ENCODE results near the gene MYL3.

The MYL3 gene

DNA sequence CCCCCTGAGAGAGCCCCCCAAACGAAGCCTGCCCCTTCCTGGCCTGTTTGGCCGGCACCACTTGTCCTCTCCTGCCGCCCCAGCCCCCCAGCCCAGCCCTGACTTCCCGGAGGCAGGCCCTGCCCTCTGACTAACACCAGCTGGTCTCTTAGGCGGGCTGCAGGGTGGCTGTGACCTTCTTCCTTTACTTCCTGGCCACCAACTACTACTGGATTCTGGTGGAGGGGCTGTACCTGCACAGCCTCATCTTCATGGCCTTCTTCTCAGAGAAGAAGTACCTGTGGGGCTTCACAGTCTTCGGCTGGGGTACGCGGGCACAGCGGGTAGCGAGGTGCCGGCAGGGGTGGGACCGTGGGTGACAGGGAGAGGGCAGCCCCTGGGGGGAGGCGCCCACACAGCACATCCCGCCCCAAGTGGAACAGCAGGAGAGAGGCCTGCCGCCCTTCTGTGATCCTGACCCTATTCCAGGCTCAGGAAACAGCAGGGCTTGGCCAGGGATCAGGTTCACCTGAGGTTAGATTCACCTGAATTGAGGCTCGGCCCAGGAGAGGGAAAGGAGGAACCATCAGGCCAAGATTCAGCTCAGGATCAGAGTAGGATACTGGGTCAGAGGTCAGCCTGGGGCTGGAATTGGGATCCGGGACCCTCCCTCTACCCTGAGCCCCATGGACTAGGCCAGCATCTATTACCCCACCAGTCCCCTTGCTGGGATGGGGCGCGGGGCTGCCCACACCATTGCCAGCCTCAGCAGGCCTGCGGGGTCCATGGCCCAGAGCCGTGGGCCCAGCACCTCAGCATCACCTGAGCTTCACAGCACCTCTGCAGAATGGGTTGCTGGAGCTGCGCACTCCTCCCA is 36.1 kb upstream of the MYL3 start:
- DNase-seq, result no peak

DNA sequence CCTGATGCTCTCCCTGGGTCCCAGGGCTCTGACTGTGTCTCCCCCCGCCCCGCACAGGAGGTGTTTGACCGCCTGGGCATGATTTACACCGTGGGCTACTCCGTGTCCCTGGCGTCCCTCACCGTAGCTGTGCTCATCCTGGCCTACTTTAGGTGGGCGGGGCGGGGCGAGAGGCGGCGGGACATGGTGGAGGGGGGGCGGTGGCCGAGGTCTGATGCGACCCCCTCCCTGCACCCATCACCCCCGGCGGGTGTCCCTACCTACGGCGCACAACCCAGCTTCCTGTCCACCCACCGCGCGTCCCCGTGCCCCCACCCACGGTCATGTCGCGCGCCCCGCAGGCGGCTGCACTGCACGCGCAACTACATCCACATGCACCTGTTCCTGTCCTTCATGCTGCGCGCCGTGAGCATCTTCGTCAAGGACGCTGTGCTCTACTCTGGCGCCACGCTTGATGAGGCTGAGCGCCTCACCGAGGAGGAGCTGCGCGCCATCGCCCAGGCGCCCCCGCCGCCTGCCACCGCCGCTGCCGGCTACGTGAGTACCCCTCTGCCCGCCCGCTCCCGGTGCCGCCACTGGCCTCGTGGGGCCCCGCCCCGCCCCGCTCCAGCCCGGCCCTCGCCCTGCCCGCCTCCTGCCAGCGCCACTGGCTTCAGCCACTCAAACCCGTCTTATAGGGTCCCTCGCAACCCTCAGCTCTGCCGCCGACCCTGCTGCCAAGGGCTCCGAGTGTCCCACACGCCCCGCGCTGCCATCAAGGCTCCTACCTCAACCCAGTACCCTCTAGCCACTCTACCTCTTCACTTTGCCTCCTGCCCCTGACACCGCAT is 35.3 kb upstream of the MYL3 start:
- no peak for DNase-seq

DNA sequence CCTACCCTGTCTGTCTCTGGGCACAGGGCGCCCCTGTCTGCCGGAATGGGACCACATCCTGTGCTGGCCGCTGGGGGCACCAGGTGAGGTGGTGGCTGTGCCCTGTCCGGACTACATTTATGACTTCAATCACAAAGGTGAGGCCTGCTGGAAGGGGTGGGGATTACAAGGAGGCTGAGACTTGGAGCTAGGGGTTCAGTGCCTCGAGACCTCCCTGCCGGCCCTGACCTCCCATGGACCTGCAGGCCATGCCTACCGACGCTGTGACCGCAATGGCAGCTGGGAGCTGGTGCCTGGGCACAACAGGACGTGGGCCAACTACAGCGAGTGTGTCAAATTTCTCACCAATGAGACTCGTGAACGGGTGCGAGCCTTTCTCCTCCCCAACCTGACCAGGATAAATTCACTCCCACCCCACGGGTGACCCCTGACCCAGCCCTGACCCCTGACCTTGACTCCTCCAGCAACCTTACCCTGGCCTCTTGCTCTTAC is 34.6 kb upstream of the MYL3 start:
- DNase-seq, result no peak

DNA sequence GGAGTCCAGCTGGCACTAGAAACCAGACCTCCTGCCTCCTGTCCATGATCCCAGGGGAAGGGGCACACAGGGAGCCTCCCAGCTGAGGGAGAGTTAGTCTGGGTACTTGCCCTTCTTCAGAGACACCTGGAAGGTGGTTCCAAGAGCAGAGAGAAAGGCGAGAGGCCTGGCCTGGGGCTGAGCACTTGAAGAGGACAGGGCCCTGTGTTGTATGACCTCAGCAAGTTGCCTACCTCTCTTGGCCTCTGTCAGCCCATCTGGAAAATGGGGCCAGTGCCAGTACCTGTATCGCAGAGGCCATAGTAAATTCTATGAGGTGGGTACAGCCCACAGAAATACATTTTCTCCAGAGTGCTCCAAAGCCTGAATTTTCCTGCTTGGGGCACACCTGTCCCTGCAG is 33.8 kb upstream of the MYL3 start:
- no peak for DNase-seq

DNA sequence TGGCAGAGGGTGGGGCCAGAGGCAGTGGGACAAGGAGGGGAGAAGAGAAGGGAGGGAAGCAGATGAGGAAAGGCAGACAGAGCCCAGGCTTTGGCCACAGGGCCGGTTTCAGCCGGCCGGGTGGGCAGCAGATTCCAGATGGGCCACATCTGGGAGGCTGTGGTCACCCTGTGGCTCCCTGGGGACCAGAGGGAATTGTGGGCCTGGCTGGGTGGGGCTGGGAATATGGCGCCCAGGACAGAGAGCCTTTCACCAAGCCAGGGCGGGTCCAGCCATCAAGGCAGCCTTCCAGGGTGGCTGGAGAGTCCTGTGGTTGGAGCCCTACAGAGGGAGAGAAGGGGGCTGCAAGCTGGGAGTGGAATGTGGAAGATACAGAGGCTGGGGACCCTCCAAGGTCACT is 33.1 kb upstream of the MYL3 start:
- DNase-seq, result no peak

DNA sequence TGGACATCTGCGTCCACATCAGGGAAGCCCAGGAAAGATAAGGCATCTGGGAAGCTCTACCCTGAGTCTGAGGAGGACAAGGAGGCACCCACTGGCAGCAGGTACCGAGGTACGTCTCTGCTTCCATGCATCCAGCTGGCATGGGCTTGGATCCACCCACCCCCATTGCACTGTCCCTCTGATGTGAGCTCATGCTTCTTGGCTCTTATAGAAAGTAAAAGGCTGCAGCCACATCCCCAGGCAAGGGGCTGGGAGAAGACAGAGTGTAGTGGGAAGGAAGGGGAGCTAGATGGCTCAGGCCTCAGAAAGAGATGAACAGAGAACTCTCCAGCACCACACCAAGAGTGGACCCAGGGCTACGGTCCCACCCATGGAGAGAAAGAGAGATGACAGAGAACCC is 32.5 kb upstream of the MYL3 start:
- no peak for DNase-seq

DNA sequence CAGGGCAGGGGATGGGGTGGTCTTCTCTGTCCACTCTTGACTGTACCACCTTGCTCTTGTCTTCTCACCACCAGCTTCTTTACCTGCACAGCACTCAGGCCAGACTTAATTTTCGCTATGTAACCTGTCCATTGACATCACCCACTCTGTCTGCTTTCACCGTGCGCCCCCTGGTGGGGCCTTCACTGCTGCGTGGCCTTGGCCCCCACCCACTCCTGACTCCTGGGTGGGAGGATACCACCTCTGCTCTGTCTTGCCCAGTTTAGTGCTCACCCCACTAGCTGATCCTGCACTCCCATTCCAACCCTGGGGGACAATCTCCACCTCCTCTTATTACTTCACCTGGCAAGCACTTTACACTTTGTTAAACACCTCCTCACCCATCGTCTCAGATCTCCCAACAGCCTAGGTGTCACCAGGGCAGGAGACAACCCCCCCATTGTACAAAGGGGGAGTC is 32.0 kb upstream of the MYL3 start:
- peak; percentile 77 for DNase-seq

DNA sequence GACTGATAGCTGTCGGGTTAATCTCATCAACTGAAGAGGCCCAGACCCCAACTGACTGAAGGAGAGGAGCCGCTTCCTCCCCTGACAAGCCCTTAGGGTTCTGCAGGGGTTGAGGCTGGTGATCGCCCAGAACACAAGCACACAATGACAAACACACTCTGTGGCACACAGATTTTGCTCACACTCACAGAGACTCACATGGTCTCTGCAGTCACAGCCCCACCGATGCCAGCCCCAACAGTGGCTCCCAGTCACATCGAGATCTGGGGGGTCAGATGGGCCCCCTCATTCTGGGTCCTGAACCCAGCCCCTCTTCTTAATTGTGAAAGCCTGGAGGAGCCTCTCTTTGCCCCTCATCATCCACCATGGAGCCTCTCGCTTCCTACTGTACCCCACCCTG is 31.0 kb upstream of the MYL3 start:
- DNase-seq, result no peak

DNA sequence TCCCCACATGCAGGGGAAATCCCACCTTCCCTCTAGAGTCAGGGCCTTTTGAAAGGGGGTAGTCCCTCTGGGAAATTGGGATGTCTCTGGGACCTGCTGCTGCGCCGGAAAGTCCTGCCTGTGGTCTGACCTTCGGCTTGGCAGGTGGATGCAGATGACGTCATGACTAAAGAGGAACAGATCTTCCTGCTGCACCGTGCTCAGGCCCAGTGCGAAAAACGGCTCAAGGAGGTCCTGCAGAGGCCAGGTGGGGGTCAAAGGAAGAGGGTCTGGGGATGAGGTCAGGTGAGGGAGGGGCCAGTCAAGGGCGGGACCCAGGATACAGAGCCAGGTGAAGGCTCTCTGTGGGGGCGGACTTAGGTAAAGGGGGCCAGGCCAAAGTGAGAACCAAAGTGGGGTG is 30.5 kb upstream of the MYL3 start:
- no peak for DNase-seq

DNA sequence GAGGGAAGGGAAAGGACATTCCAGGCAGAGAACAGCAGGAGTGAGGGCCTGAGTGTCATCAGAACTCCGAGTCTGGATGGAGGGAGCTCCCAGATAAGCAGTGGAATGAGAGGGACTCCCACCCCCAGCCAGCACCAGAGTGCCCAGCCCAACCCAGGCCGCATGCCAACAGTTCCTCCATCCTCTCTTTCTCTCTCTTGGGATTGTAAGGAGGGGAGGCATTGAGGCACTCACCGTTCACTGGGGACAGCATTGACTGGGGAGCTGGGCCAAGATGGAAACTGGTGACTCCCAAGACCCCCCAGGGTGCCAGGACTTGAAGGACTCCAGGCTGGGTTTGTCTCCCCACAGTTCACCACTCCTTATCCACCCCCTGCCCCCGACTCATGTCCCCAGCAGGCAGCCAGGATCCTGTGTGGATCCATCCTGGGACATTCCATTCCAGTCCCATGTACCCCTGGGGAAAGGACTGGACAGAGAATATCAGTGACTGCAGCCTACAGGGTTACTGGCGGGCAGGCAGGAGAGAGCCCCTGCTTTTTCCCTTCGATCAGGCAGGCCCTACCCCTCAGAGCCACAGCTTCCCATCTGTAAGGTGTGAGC is 30.0 kb upstream of the MYL3 start:
- no peak for DNase-seq

DNA sequence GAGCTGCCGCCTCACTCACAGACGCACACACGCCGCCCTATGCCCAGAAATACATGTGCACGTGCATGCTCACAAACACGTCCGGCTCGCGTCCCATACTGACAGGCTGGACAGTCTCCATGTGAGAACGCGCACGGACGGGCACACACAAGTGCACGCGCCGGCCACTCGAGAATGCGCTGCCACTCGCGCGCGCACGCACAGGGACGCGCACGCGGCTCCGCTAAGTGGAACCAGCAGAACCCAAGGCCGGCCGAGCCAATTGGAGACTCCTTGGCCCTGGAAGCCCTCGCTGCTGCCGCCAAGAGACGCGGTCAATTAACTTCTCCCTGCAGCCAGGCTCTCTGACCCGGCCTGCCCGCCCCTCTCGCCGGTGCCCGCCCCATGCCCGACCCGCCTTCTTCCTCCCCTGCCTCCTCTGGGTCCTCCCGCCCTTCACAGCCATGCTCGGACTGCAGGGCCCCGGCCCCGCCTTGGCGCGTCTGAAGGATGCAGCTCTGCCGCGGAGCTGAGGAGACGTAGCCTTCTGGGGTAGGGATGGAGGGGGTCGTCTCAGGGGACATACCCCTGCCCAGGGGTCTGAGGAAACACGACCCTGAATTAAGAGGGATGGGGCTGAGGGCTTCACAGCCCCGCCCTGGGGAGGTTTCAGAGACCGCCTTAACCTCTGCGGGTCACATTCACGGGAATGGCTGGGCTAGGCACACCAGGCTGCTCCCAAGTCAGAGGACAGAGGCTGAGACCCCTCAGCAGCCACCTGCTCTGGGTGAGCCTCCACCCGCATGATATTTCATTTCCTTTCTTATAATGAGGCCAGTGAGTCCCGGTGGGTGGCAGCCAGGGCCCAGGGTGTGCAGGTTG is 29.3 kb upstream of the MYL3 start:
- DNase-seq, result no peak

DNA sequence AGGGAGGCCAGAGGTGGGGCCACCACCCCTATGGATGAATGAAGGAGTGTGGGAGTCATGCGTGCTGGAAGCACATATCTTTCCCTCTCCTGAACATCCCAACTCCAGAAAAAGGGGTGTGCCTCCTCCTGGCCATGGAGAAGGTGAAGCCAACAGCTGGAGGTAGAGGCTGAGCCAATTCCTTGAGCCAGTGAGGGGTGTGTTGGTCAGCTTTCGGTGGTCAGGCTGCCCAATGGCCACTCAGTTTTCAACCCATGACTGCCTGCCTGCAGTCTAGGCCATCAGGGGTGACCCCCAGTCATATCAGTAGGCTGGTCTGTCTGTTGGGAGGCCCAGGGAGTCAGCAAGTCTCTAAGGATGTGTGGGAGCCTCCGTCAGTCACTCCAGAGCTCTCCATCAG is 27.9 kb upstream of the MYL3 start:
- DNase-seq, result no peak

DNA sequence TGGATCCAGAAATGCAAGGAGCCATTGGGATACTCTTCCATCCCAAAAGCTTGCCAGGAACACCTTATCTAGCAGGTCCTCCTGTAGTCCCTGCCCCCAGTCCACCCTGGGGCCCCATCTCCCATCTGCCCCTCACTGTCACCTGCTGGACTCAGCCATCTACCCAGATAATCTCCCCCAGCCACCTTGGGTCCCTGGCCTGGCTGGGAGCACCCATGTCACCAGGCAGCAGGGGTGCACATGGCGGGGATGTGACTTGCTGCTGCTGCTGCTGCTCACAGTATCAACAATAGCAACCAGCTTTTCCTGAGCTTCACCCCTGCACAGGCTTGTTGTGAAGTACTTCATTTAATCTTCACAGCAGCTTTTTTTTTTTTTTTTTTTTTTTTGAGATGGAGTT is 26.9 kb upstream of the MYL3 start:
- DNase-seq, result no peak

DNA sequence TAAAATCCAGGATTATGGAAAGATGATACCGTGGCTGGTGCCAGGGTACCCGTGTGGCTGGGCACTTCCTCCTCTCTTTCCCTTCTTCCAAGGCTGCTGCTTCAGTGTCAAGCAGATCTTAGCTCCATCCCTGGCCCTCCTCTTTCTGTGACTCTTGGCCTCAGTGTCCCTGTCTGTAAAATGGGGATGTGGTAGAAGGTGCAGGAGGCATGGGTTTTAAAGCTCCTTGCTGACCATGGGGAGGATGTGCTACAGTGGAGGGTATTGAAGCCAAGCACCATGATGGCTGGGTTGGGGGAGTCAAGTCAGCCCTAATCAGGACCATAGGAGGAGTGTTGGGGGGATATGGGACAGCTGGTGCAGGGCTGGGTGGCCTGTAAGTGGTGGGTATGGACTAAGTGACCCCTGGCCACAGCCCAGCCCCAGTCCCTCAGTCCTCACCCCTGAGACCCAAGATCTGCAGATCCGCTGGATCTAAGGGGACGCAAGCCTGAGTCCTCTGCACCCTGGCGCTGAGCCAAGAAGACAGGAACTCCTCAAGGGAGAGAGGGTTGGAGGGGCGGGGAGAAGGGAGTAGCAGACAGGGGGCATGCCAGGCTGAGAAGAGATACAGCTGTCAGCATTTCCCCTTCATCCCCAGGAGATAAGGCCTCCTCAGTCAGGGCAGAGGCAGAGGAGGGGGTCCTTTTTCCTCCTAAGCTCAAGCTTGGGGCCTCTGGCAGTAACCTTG is 26.3 kb upstream of the MYL3 start:
- DNase-seq, result no peak

DNA sequence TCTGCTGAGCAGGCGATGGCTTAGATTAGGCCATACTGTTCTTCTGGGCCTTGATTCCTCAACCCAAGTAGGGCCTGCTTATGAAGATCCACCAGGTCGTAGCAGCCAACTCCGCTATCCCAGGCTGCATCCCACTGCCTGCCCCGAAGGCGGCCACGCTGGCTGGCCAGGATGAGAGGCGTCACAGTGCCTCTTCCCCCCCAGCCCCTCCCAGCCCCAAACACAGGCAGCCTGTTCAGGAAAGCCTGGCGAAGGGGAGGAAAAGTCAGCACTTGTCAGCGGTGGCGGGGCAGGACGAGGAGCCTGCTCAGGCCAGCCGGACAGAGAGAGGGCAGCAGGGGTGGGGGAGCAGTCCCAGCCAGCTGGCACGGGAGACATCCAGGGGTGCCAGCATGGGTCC is 25.5 kb upstream of the MYL3 start:
- no peak for DNase-seq

DNA sequence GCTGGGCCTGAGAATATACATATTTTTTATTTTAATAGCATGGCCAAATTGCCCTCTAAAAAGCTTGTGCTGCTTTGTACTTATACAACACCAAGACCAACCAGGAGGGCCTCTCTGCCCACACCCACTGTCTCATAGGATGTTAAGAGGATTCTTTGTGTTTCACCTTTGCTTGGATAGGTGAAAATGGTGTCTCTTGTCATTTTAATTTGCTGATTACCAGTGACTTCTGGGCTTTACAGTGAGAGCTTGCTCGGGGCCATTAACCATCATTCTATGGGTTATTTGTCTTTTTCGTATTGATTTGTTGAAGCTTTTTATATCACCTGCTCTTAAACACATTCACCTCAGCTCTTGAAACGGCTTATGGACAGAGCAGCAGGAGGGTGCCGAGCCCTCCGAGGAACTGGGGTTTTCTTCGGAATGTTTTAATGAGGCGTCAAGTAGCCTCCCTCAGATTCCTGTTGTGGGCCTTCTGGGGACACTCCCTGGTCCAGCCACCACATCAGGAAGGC is 24.8 kb upstream of the MYL3 start:
- no peak for DNase-seq

DNA sequence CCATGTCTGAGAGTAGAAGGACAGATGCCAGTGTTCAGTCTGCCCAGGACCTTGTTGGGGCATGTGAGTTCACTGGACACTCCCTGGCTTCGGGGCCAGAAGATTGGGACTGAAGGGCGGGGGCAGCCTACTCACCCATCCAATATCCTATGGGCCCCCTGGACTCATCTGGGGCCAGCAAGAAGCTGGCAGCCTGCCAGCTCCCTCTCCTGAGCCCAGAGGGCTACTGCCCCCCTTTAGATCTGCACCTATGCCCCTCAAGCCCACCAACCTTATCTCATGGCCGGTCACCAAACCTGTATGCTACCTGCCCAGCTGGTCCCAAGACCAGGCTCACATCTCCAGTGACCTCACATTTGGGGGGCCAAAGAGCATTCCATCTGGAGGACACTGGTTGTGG is 22.4 kb upstream of the MYL3 start:
- DNase-seq, result no peak

DNA sequence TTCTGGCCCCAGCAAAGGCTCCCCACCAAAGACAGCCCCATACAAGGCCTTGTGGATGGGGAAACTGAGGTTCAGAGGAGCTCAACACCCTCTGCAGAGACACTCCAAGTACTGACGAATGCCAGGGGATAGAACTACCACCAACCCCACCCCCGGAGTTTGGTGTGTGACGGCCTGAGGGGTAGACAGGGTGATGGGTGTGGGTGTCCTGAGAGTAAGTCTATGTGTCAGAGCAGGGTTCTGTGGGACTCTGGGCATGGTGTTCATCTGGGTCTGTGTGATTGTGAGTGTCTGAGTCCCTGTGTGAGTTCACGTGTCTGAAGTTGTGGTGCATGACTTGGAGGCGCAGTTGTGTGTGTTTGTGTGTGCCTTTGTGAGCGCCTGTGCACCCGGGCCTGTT is 21.7 kb upstream of the MYL3 start:
- DNase-seq, result no peak

DNA sequence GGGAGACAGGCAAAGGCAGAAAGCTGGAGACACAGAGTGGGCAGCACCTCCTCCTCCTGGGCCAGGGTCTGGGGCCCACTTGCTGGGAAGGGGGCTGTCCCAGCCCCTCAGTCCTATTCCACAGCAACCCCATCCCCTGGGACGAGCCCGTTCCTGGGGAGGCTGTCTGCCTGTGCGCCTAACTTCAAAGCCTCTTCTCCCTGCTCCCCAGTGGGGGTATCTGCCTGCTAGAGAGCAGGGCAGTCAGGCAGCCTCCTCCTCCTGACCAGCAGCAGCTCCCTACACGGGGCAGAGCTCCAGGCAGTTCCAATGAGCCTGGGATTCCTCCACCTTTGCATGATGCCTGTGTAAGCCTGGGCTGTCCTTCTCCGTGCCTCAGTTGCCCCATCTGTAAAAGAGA is 21.2 kb upstream of the MYL3 start:
- no peak for DNase-seq

DNA sequence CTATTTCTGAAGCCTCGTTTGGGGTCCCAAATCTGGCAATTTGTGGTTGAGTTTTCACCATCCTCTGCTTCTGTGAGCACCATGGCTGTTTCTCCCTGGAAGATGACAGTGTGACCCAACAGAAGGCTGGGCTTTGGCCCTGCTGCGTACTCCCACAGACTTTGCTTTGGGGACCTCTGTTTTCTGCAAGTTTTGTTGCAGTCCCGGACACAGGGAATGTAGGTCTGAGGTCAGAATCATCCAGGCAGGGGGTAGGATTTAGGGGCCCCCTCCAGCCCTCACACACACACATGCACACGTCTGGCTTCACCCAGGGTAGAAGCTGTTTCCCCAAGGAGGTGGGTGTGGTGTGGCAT is 20.6 kb upstream of the MYL3 start:
- DNase-seq, result no peak

DNA sequence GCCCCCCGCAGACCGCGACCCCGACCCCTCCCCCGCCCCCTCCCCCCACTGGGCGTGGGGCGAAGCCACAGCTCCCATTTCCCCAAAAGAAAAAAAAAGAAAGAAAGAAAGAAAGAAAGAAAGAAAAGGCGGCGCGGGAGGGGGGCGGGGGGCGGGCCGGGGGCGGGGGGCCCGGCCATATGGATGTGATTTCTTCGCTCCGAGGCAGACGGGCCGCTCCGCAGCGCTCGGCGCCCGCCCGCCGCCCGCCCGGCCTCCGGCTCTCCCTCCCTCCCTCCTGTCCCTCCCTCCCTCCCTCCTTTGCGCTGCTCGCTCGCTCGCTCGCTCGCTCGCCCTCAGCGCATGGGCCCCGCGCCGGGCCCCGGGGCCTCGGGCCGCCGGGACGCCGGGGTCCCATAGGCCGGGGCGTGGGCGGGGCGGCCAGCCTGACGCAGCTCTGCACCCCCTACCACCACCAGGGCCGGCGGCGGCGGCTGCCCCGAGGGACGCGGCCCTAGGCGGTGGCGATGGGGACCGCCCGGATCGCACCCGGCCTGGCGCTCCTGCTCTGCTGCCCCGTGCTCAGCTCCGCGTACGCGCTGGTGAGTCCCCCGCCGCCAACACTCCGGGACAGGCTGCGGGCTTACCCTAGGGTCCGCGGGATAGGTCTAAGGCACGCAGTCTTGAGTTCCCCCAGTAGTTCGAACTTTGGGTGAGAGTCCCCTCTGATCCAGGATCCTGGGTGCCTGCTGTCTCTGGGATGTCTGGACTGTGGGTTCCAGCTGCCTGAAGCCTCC is 20.0 kb upstream of the MYL3 start:
- peak; percentile 16 for DNase-seq

Data from CD4-positive, alpha-beta T cell treated with Interleukin-21 for 1 hour (primary cell).